Heart left ventricle (tissue), 16 donors: Measurements from ENCODE around the gene FXYD2. TPM values are rescaled to one million over a fixed set of nuclear protein-coding genes. Genes with fewer than 3 reads are reported as not detected.

Experiments
- ATAC-seq, 4 donors: fragments of 200-7000 bp; cut with Tn5 transposase; one replicate each; pipeline ENCODE4 v1.9.1; 2020 to 2022; ENCODE audit warnings: moderate library complexity in 4 of 4, mild to moderate bottlenecking in 3 of 4, moderate number of reproducible peaks in 1 of 4
- DNase-seq, 5 donors: peaks; one replicate each; pipeline ENCODE4 v3.0.0-alpha.2; 2020
- H3K27ac ChIP-seq, 12 donors: fragments of 200-600 bp; sonication (generic) in 4 of 12; one replicate each; pipeline versions ENCODE4 v1.5.0 to v1.8.0; 2016 to 2022; ENCODE audit warnings: mild to moderate bottlenecking in 2 of 12
- H3K27me3 ChIP-seq, 9 donors: fragments of 200-600 bp; sonication (generic) in 2 of 9; one replicate each; pipeline versions ENCODE4 v1.5.1 to v1.8.0; 2016 to 2022; ENCODE audit warnings: mild to moderate bottlenecking in 3 of 9
- H3K36me3 ChIP-seq, 9 donors: fragments of 200-600 bp; sonication (generic) in 2 of 9; one replicate each; pipeline versions ENCODE4 v1.5.0 to v1.8.0; 2018 to 2022; ENCODE audit warnings: mild to moderate bottlenecking in 2 of 9
- H3K4me1 ChIP-seq, 12 donors: fragments of 200-600 bp; sonication (generic) in 4 of 12; one replicate each; pipeline versions ENCODE4 v1.5.0 to v1.8.0; 2016 to 2022; ENCODE audit warnings: mild to moderate bottlenecking in 3 of 12
- H3K4me3 ChIP-seq, 12 donors: fragments of 200-600 bp; sonication (generic) in 4 of 12; one replicate each; pipeline versions ENCODE4 v1.5.0 to v1.8.0; 2017 to 2022; ENCODE audit warnings: mild to moderate bottlenecking in 9 of 12, moderate library complexity in 4 of 12
- H3K9me3 ChIP-seq, 12 donors: fragments of 200-600 bp; sonication (generic) in 4 of 12; one replicate each; pipeline versions ENCODE4 v1.5.0 to v1.8.0; 2016 to 2022; ENCODE audit warnings: mild to moderate bottlenecking in 1 of 12
- POLR2A ChIP-seq, 2 donors: fragments of 450-650 bp; IDR thresholded peaks; one replicate each; pipeline ENCODE4 v1.6.1; 2017; ENCODE audit warnings: antibody characterized with exemption in 2 of 2, mild to moderate bottlenecking in 2 of 2, moderate library complexity in 2 of 2
- WGBS, 4 donors: extraction: QIAGEN DNeasy Blood & Tissue Kit in 2 of 4; methylation state at CpG; one replicate each; pipeline versions ENCODE4 v1.1.5 to v1.1.7; 2013 to 2018; 5-methylcytosine and 5-hydroxymethylcytosine counted together
- intact Hi-C, 10 donors: fragments of 100-400 bp; cut with DNase I; formaldehyde crosslinking; loops; one replicate each; pipeline versions ENCODE4 v1.11.1 to v1.14.2; 2022
- polyA plus RNA-seq, 2 donors: library from polyadenylated mRNA; stranded (reverse); fragments of 200-250 nt; gene quantifications; one replicate each; pipeline ENCODE4 v1.2.3, GENCODE V29; 2013
- total RNA-seq, 9 donors: library from RNA; depleted of rRNA in 2 of 9; stranded (reverse); fragments of >200 nt in 2 of 9; fragmentation: NEBNext Ultra II Directional in 3 of 9; extraction: Animal tissue kit (Norgen Biotek cat#: 25700) in 3 of 9; gene quantifications; one replicate each; pipeline versions ENCODE4 v1.1.0 to v1.2.4, GENCODE V29; 2016 to 2023
- TF ChIP-seq, protein P1 (sequence below), 12 donors: fragments of 200-600 bp; sonication (generic) in 4 of 12; IDR thresholded peaks; one replicate each; pipeline versions ENCODE4 v1.5.0 to v1.8.0; 2018 to 2022; ENCODE audit warnings: antibody characterized with exemption in 12 of 12, mild to moderate bottlenecking in 5 of 12
- donor health status: ischemic (EF 13 %, LVEDD 7.1; RV severe dilation, severe dysfunction).
- donor health status: healthy with polysubstance abuse.
- donor health status: DM: no; HTN: yes; CAD: no.
- donor health status: DM: no; HTN: no; CAD: no.
- donor health status: ischemic (EF 25% LVEDD 6.9; RV normal size, moderate dysfunction).
- donor health status: ischemic (EF 25% LVEDD 5.7; RV mildly dilated, moderate dysfunction).
- donor health status: healthy.
- donor health status: DM: yes; HTN: yes; CAD: no.
- donor health status: ischemic (EF 35%, LVEDD 5.7; RV mildly dilated, moderate dysfunction).
- donor health status: nonischemic (EF 11% LVEDD 7.7; RV severe dilation, severe dysfunction).
- donor health status: DM: yes; HTN: yes; CAD: no.
- donor health status: PGD.
- donor health status: ischemic (EF 29% LVEDD 5.4; RV normal size, mild dysfunction).
- donor health status: nonischemic (EF 23%, LVEDD 6.1; RV moderate dilation, normal function).

FXYD2 gene
- total and polyA plus RNA-seq, 11 donors = 0.48 to 2.7 (median 1.8) TPM; not detected in 1

DNA sequence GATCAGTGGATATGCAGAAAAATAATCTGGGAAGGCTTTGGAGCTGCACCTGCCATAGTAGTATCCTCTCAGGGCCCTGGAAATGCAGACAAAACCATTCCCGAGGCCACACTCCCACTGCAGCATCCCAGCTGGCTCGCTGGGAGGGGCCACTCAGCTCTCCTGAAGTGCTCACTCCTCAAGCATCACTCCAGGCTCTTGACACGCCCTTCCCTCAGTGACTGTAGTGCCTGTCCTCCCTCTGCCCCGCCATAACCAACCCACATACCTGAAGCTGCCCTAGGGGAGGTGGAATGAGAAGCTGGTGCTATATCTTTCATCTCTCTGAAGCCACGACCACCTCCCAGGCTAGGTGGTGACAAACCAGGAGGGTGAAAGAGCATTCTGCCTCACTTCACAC is 32.3 kb downstream of the FXYD2 start:
- no peak for DNase-seq
- Histone ChIP-seq H3K27ac (no peak overlapping the region), H3K4me1 (peaks cover 7 to 21% (median 15%) of the 10 kb centered on the region in 12 donors), H3K9me3 (no peaks in the 10 kb centered on the region), H3K4me3 (no peak overlapping the region), H3K36me3 (no peaks in the 10 kb centered on the region), H3K27me3 (peaks cover 19 to 46% (median 30%) of the 10 kb centered on the region in 9 donors)
- WGBS, 4 donors = 86 to 95% (median 93%) methylated on average over 5 of the region's 5 CpGs
- no peak for ATAC-seq
- TF ChIP-seq, protein P1, sequence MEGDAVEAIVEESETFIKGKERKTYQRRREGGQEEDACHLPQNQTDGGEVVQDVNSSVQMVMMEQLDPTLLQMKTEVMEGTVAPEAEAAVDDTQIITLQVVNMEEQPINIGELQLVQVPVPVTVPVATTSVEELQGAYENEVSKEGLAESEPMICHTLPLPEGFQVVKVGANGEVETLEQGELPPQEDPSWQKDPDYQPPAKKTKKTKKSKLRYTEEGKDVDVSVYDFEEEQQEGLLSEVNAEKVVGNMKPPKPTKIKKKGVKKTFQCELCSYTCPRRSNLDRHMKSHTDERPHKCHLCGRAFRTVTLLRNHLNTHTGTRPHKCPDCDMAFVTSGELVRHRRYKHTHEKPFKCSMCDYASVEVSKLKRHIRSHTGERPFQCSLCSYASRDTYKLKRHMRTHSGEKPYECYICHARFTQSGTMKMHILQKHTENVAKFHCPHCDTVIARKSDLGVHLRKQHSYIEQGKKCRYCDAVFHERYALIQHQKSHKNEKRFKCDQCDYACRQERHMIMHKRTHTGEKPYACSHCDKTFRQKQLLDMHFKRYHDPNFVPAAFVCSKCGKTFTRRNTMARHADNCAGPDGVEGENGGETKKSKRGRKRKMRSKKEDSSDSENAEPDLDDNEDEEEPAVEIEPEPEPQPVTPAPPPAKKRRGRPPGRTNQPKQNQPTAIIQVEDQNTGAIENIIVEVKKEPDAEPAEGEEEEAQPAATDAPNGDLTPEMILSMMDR (IDR thresholded peaks at IDR 0.05) = no peak
- no peak for TF ChIP-seq POLR2A (IDR thresholded peaks at IDR 0.05)
- intact Hi-C loops = no loop called here

GRCh38 chr11:117790279-117790678 is 34.3 kb downstream of the FXYD2 start:
- intact Hi-C loops = no loop called here
- ATAC-seq (no peak), DNase-seq (no peak)
- H3K4me3 ChIP-seq = no peak overlapping the region
- no peak overlapping the region for H3K27ac ChIP-seq
- no peaks in the 10 kb centered on the region for H3K9me3 ChIP-seq
- H3K4me1 ChIP-seq = peaks cover 0 to 1% (median 0%) of the 10 kb centered on the region in 12 donors
- no peaks in the 10 kb centered on the region for H3K36me3 ChIP-seq
- 69 to 92% (median 78%) methylated on average over 3 of the region's 3 CpGs for WGBS, 4 donors
- H3K27me3 ChIP-seq = peaks cover 4 to 27% (median 11%) of the 10 kb centered on the region in 9 donors
- TF ChIP-seq, protein P1 (IDR thresholded peaks at IDR 0.05) = no peak
- no peak for TF ChIP-seq POLR2A (IDR thresholded peaks at IDR 0.05)

DNA sequence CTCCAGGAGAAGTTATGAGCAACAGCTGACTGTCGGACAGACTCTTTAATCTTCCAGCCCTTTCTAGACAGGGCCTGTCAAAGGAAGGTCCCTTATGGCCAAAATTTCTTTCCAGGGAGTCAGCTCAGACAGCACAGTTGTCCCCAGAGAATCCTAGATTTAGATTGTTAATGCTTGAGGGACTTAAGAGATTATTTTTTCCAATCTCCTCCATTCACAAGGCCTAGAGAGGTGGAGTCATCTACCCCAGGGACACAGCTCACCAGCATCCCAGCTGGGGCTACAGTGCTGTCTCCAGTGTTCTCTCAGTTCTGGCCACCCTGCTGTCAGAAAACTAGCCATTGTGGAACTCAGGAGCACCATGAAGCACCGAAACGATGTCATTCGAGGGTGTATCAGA is 35.3 kb downstream of the FXYD2 start:
- intact Hi-C loops = no loop called here
- no peak for DNase-seq
- ATAC-seq = peak in 1 of 4 donors; percentile 33
- H3K27me3 ChIP-seq = peaks cover 0 to 16% (median 3%) of the 10 kb centered on the region in 9 donors
- 83 to 90% (median 84%) methylated on average over 4 of the region's 4 CpGs for WGBS, 4 donors
- H3K27ac ChIP-seq = no peak overlapping the region
- no peaks in the 10 kb centered on the region for H3K9me3 ChIP-seq
- no peaks in the 10 kb centered on the region for H3K36me3 ChIP-seq
- no peak overlapping the region for H3K4me3 ChIP-seq
- TF ChIP-seq, protein P1 (IDR thresholded peaks at IDR 0.05) = no peak
- TF ChIP-seq POLR2A (IDR thresholded peaks at IDR 0.05) = no peak
- H3K4me1 ChIP-seq = no peaks in the 10 kb centered on the region

DNA sequence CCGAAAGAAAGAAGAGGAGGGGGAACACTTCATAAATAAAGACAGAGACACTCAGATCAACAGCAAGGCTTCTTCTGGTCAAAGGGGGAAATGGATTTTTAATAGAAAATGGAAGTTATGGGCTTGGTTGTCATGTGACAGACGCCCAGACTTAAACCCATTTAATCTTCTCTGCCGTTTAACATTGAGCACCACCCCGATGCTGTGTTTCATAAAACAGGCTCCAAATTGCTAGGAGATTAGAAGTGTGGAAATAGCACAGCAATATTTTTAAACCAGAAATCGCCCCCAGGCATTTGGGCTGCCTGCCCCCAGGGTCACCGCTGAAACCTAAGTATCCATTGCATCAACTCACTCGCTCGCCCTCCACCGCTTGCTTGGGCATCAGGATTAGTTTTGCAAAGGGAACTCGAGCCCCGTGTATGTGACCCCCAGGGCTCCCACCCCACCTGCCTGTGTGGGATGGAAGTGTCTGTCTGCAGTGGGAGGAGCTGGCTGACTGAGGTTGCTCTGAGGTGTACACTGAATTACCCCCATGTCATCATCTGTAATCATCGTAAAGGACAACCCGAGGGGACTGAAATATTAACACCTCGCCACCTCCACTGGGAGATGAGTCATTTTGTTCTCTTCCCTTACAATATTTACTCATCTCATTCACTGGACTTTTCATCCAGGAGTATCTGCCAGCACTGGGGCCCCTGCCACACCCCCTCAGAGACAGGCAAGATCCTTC is 38.2 kb downstream of the FXYD2 start:
- ATAC-seq (no peak), DNase-seq (no peak)
- peaks cover 0 to 3% (median 0%) of the 10 kb centered on the region in 12 donors for H3K4me1 ChIP-seq
- H3K27me3 ChIP-seq = peaks cover 0 to 4% (median 0%) of the 10 kb centered on the region in 9 donors
- no peak overlapping the region for H3K27ac ChIP-seq
- H3K36me3 ChIP-seq = no peaks in the 10 kb centered on the region
- no peak overlapping the region for H3K4me3 ChIP-seq
- TF ChIP-seq POLR2A (IDR thresholded peaks at IDR 0.05) = no peak
- TF ChIP-seq, protein P1 (IDR thresholded peaks at IDR 0.05) = no peak
- intact Hi-C loops = no loop called here
- H3K9me3 ChIP-seq = no peaks in the 10 kb centered on the region
- WGBS, 4 donors = 68 to 72% (median 69%) methylated on average over 14 of the region's 14 CpGs
